ENCODE results near the gene ADGRG6. TPM values are rescaled to one million over a fixed set of nuclear protein-coding genes. Genes with fewer than 3 reads are reported as not detected.

The ADGRG6 gene
- total and polyA plus RNA-seq, 3 donors from 2014 or later, result 5.1 to 10.6 (median 7.2) TPM

- Histone ChIP-seq H3K27ac (no peak overlapping the region), H3K27me3 (no peaks in the 10 kb centered on the region), H3K36me3 (ENCODE audit: low read depth, missing control alignments) (no peaks in the 10 kb centered on the region), H3K9me3 (no peaks in the 10 kb centered on the region), H3K4me3 (no peak overlapping the region), H3K4me1 (no peaks in the 10 kb centered on the region)
- DNase-seq, result no peak
- intact Hi-C loops (cut with DNase I; ENCODE audit: low total_unique reads), result no loop called here
- TF ChIP-seq POLR2A (IDR thresholded peaks at IDR 0.05), result no peak
- TF ChIP-seq CTCF (IDR thresholded peaks at IDR 0.05), result no peak
- WGBS, 2 donors, result 88 to 100% methylated on average over 1 of the region's 1 CpG
Measured at GRCh38 chr6:142469220-142469619, 167.4 kb downstream of the ADGRG6 start.

- Histone ChIP-seq H3K27me3 (no peaks in the 10 kb centered on the region), H3K9me3 (no peaks in the 10 kb centered on the region), H3K27ac (no peak overlapping the region), H3K4me3 (no peak overlapping the region), H3K36me3 (ENCODE audit: low read depth, missing control alignments) (no peaks in the 10 kb centered on the region), H3K4me1 (no peaks in the 10 kb centered on the region)
- TF ChIP-seq POLR2A (IDR thresholded peaks at IDR 0.05), result no peak
- TF ChIP-seq CTCF (IDR thresholded peaks at IDR 0.05), result no peak
- WGBS, 2 donors, result 80 to 95% methylated on average over 1 of the region's 1 CpG
- DNase-seq, result no peak
- intact Hi-C loops (cut with DNase I; ENCODE audit: low total_unique reads), result no loop called here
Measured at GRCh38 chr6:142470421-142470820, 168.6 kb downstream of the ADGRG6 start.

GRCh38 chr6:142474531-142475289 is 172.9 kb downstream of the ADGRG6 start:
- H3K4me3 ChIP-seq, result no peak overlapping the region
- intact Hi-C loops (cut with DNase I; ENCODE audit: low total_unique reads), result no loop called here
- no peaks in the 10 kb centered on the region for H3K36me3 ChIP-seq (ENCODE audit: low read depth, missing control alignments)
- no peaks in the 10 kb centered on the region for H3K9me3 ChIP-seq
- TF ChIP-seq POLR2A (IDR thresholded peaks at IDR 0.05) (no peak), CTCF (IDR thresholded peaks at IDR 0.05) (peak; percentile 67 to 82 (median 73))
- H3K27me3 ChIP-seq, result no peaks in the 10 kb centered on the region
- no peaks in the 10 kb centered on the region for H3K4me1 ChIP-seq
- 1 to 4% methylated on average over 13 of the region's 13 CpGs for WGBS, 2 donors
- DNase-seq, result peak; percentile 21
- H3K27ac ChIP-seq, result no peak overlapping the region

- intact Hi-C loops (cut with DNase I; ENCODE audit: low total_unique reads), result no loop called here
Measured at GRCh38 chr6:142476452-142476851, 174.6 kb downstream of the ADGRG6 start.

More at GRCh38 chr6:142476452-142476851, 174.6 kb downstream of the ADGRG6 start:
- 48 to 54% methylated on average over 2 of the region's 2 CpGs for WGBS, 2 donors
- TF ChIP-seq POLR2A (IDR thresholded peaks at IDR 0.05), result no peak
- no peak for TF ChIP-seq CTCF (IDR thresholded peaks at IDR 0.05)
- no peaks in the 10 kb centered on the region for H3K4me1 ChIP-seq
- no peak for DNase-seq
- no peaks in the 10 kb centered on the region for H3K36me3 ChIP-seq (ENCODE audit: low read depth, missing control alignments)
- H3K27me3 ChIP-seq, result no peaks in the 10 kb centered on the region
- no peaks in the 10 kb centered on the region for H3K9me3 ChIP-seq
- H3K4me3 ChIP-seq, result no peak overlapping the region
- no peak overlapping the region for H3K27ac ChIP-seq
